ENCODE measurements around the gene AGR2.

DNA sequence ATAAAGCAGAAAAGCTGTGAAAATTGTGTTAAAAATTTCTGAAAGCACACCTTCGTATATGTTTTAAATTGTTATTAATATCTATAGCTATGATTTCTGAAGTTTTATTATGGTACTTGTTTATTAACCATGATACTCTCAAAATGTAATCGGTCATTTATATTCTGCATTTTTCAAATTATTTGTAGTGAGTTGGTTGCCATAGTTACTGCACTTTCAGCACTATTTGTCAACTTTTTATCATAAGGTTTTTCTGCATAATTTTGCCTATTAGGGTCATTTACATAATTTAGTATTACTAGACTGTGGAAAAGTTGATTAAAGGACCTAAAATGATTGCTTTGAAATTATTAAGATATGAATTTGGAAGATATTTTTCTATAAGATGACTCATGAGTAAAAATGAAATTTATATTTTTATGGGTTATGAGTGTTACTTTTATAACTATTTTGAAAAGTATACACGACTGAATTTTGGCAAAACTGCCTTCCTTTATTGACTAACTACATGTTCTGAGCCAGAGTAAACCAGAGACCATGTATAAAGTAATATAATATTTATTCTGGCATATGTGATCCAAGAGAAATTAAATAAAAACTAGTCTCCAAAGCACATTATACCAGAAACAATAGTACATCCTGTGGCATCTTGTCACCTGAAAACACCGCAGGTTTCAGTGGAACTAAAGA is 7.9 kb upstream of the AGR2 start:
- TF ChIP-seq CTCF (IDR thresholded peaks at IDR 0.05) (no peak), POLR2A (IDR thresholded peaks at IDR 0.05) (no peak)
